SHP77 treated with DMSO at 0.1 percent for 48 hours (cell line): ENCODE results near the gene STPG4.

Experiments used
- DNase-seq: peaks from one replicate; lab custom pipeline; 2025; lab: John Stamatoyannopoulos, UW

The STPG4 gene

DNA sequence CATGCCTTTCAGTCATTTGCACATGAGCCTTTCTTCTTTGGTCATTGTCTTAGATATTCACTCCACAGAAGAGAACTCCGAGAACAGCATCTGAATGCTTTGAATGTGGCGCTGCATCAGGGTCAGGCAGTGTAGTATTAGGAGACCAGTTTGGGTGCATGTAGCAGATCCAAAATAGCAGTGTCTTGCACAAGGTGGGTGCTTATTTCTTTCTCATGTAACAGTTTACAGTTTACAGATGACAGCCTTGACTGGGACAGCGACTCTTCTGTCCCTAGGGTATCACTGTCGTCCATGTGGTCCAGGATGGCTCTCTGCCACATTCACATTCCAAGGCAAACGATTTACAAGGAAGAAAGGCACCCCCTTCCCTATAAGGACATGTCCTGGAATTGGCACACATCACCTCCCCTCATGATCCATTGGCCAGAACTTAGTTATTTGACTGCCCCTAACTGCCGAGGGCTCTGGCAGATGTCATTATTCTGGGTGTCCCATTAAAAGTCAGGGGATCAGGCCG is 101.0 kb downstream of the STPG4 start:
- no peak for DNase-seq

DNA sequence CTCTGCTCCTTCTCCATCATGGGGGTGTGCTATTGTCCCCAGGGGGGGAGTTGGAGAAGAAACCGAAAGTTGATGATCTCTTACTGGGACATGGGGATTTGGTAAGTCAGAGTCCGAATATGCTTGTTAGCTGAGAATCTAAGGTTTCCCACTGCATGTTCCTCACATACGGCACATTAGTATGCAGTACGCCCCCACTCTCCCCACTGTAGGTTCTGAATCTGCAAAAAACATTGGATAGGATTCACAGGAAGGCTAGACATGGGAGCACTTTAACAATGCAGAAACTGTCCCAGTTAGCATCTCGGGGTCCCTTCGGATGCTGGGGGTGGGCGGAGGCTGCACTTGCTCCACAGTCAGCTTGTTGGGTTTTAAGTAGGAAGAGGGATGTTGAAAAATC is 102.3 kb downstream of the STPG4 start:
- DNase-seq: no peak

- no peak for DNase-seq
Measured at GRCh38 chr2:47051562-47051961, 103.5 kb downstream of the STPG4 start.

GRCh38 chr2:47050762-47051161 is 104.3 kb downstream of the STPG4 start:
- no peak for DNase-seq

- DNase-seq: no peak
Measured at GRCh38 chr2:47050021-47050760, 104.9 kb downstream of the STPG4 start.

DNA sequence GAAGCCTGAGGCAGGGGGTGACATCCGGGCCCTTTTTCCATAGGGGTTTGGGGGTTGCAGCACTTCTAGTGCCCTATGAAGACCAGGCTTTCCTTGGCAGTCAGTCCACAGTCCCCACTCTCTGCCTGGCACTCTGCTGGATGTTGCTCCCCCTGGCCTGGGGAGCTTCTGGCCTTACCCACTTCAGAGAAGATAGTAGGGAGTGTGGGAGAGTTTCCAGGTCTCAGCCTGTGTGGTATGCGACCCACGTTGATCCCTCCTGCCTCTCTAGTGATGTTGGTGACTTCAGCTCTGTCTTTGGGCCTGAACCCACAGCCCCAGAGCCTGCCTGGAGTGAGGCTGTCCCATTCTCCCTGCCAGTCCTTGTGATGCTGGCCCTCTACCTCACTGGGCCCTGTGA is 105.6 kb downstream of the STPG4 start:
- DNase-seq: no peak

GRCh38 chr2:47048801-47049480 is 106.2 kb downstream of the STPG4 start:
- no peak for DNase-seq

GRCh38 chr2:47046271-47046670 is 108.8 kb downstream of the STPG4 start:
- no peak for DNase-seq

GRCh38 chr2:47043891-47044239 is 111.2 kb downstream of the STPG4 start:
- DNase-seq: no peak

GRCh38 chr2:47043142-47043890 is 111.8 kb downstream of the STPG4 start:
- DNase-seq: no peak

GRCh38 chr2:47041891-47042684 is 113.0 kb downstream of the STPG4 start:
- DNase-seq: no peak

- DNase-seq: no peak
Measured at GRCh38 chr2:47041063-47041462, 114.0 kb downstream of the STPG4 start.

GRCh38 chr2:47040651-47041050 is 114.5 kb downstream of the STPG4 start:
- DNase-seq: no peak

GRCh38 chr2:47039913-47040562 is 115.1 kb downstream of the STPG4 start:
- no peak for DNase-seq

DNA sequence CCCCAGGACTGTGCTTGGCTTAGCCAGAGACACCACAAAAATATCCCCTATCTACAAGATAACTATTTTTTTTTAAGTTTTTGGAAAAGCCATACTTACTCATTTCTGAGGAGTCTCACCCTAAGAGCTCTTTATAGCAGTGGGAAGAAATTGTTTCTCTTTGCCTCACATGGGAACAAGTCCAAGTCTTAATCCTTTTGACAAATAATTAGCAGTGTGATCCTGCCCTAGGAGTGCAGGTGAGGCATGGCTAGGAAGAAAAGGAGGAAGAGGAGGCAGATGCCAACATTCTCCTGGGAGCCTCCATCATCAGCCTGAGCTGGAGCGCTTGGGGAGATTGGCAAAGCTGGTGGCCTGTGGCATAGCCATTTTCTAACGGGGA is 115.6 kb downstream of the STPG4 start:
- DNase-seq: no peak

DNA sequence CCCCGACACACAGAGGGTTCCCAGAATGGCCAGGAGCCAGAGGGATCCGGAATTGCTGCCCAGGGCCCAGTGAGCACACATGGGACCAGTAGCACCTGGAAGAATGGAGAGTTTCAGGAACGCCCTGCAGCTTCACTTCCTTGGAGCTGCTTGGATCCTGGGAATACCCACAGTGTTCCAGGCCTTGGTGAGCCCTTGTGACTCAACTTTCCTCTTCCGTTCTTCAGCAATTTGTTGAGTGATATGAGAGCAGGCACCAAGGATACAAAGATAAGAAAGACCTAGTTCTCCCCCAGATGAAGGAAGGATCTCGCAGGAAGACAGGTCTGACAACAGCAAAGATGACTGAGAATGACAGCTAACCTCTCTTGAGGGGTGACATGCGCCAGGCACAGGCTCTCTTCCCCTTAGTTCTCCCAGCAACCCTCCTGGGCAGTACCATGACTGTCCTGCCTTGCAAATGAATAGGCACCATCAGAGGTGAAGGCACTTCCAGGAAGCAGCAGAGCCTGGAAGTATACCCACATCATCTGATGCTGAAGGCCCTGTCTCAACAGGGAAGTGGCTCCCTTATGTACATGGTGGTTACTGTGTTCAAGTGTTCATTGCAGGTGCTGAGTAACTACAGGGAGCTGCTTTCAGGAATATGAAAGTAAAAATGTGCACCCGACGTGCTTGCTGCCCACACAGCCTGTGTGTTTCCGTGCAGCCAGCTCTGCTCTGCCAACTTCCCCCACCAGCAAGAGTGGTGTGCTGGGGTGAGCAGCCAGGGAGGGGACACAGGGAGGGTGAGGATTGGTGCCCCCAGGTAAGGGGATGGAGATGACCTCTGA is 116.2 kb downstream of the STPG4 start:
- no peak for DNase-seq

GRCh38 chr2:47037678-47038077 is 117.4 kb downstream of the STPG4 start:
- DNase-seq: no peak
